NCI-H748 (cell line): ENCODE measurements around the gene ATP2C1.

ENCODE experiments used
- DNase-seq: peaks from one replicate; lab custom pipeline; 2025; ENCODE audit not compliant: unreplicated experiment; lab: John Stamatoyannopoulos, UW

ATP2C1 gene

GRCh38 chr3:130894130-130894985 is 474 bp downstream of the ATP2C1 start:
- DNase-seq, result peak; percentile 50

GRCh38 chr3:130894986-130895280 is 1.0 kb downstream of the ATP2C1 start:
- DNase-seq, result peak; percentile 13

- peak; percentile 1 for DNase-seq
These were observed 2.0 kb downstream of the ATP2C1 start for GRCh38 chr3:130895690-130896488.

- DNase-seq, result no peak
These were observed 3.4 kb downstream of the ATP2C1 start for GRCh38 chr3:130897316-130897715.

- no peak for DNase-seq
These were observed 7.1 kb downstream of the ATP2C1 start for GRCh38 chr3:130900959-130901358.

GRCh38 chr3:130901463-130902204 is 7.8 kb downstream of the ATP2C1 start:
- no peak for DNase-seq

- no peak for DNase-seq
These were observed 9.6 kb downstream of the ATP2C1 start for GRCh38 chr3:130903412-130903908.

- no peak for DNase-seq
These were observed 10.6 kb downstream of the ATP2C1 start for GRCh38 chr3:130904491-130904890.

GRCh38 chr3:130905551-130905950 is 11.7 kb downstream of the ATP2C1 start:
- DNase-seq, result no peak

GRCh38 chr3:130906374-130906995 is 12.6 kb downstream of the ATP2C1 start:
- no peak for DNase-seq

GRCh38 chr3:130907500-130907899 is 13.6 kb downstream of the ATP2C1 start:
- DNase-seq, result no peak

- no peak for DNase-seq
These were observed 14.1 kb downstream of the ATP2C1 start for GRCh38 chr3:130907966-130908365.

- DNase-seq, result no peak
These were observed 21.8 kb downstream of the ATP2C1 start for GRCh38 chr3:130915567-130916292.

- DNase-seq, result no peak
These were observed 22.8 kb downstream of the ATP2C1 start for GRCh38 chr3:130916507-130917167.

GRCh38 chr3:130918328-130918727 is 24.4 kb downstream of the ATP2C1 start:
- no peak for DNase-seq

- DNase-seq, result no peak
These were observed 31.7 kb downstream of the ATP2C1 start for GRCh38 chr3:130925628-130926027.

- DNase-seq, result no peak
These were observed 32.6 kb downstream of the ATP2C1 start for GRCh38 chr3:130926504-130926903.

GRCh38 chr3:130929804-130930203 is 35.9 kb downstream of the ATP2C1 start:
- no peak for DNase-seq

GRCh38 chr3:130932979-130933378 is 39.1 kb downstream of the ATP2C1 start:
- DNase-seq, result no peak
